ENCODE data around the gene RNF215.

GRCh38 chr22:30348404-30348803 is 38.8 kb downstream of the RNF215 start:
- TF ChIP-seq CTCF (IDR thresholded peaks at IDR 0.05; ENCODE audit: low read length) (no peak), EZH2 (IDR thresholded peaks at IDR 0.05; ENCODE audit: borderline replicate concordance, low read length) (no peak)

Measured in OCI-LY1 (cell line).